Mesenchymal stem cell (in vitro differentiated cells and primary cell): ENCODE results near the gene GHR.

ENCODE experiments used
- DNase-seq: peaks from one replicate; pipeline ENCODE4 v3.0.0-alpha.2; 2013
- H2AFZ ChIP-seq: one replicate; pipeline ENCODE4 v1.6.1; 2013; ENCODE audit warnings: low read depth, mild to moderate bottlenecking, control low read depth, inconsistent platforms, low read length, moderate library complexity
- H2AK5ac ChIP-seq: 2 replicates; pipeline ENCODE4 v1.6.1; 2013; ENCODE audit warnings: low read length, moderate library complexity, mild to moderate bottlenecking, inconsistent platforms; ENCODE audit not compliant: severe bottlenecking
- H2BK120ac ChIP-seq: one replicate; pipeline ENCODE4 v1.6.1; 2013; ENCODE audit warnings: low read depth, mild to moderate bottlenecking, inconsistent platforms, low read length, moderate library complexity
- H2BK12ac ChIP-seq, 2 experiments: one replicate each; pipeline ENCODE4 v1.6.1; 2013; ENCODE audit warnings: inconsistent platforms in 2 of 2, low read length in 2 of 2, mild to moderate bottlenecking in 2 of 2, moderate library complexity in 2 of 2, control low read depth in 1 of 2
- H2BK15ac ChIP-seq: one replicate; pipeline ENCODE4 v1.6.1; 2013; ENCODE audit warnings: mild to moderate bottlenecking, low read depth, inconsistent platforms; ENCODE audit not compliant: poor library complexity, severe bottlenecking
- H2BK5ac ChIP-seq: 2 replicates; pipeline ENCODE4 v1.6.1; 2013; ENCODE audit warnings: low read depth, mild to moderate bottlenecking, low read length, control low read depth, inconsistent platforms; ENCODE audit not compliant: poor library complexity, severe bottlenecking
- H3K14ac ChIP-seq, 2 experiments: one replicate each; pipeline ENCODE4 v1.6.1; 2013; ENCODE audit warnings: inconsistent platforms in 2 of 2, low read length in 2 of 2, control low read depth in 1 of 2, mild to moderate bottlenecking in 1 of 2, moderate library complexity in 1 of 2
- H3K18ac ChIP-seq, 2 experiments: one replicate each; pipeline ENCODE4 v1.6.1; 2013; ENCODE audit warnings: inconsistent platforms in 2 of 2, low read length in 2 of 2, control low read depth in 1 of 2, low read depth in 1 of 2, mild to moderate bottlenecking in 1 of 2
- H3K23ac ChIP-seq, 2 experiments: one replicate each; pipeline ENCODE4 v1.6.1; 2013; ENCODE audit warnings: inconsistent platforms in 2 of 2, low read length in 2 of 2, mild to moderate bottlenecking in 2 of 2, moderate library complexity in 2 of 2, control low read depth in 1 of 2
- H3K27ac ChIP-seq: 2 replicates; pipeline ENCODE4 v1.5.1; 2013; ENCODE audit warnings: mild to moderate bottlenecking, moderate library complexity, low read length, control low read depth, inconsistent platforms; ENCODE audit not compliant: poor library complexity, severe bottlenecking
- H3K27me3 ChIP-seq, 2 experiments: 2 replicates each; pipeline versions ENCODE4 v1.6.1 to v1.7.0; 2013; ENCODE audit warnings: low read length in 2 of 2, mild to moderate bottlenecking in 2 of 2, moderate library complexity in 2 of 2, control low read depth in 1 of 2, inconsistent platforms in 1 of 2; ENCODE audit not compliant: control insufficient read depth in 1 of 2, insufficient read depth in 1 of 2
- H3K36me3 ChIP-seq, 2 experiments: 2 replicates each; pipeline versions ENCODE4 v1.6.1 to v1.7.0; 2013; ENCODE audit warnings: low read length in 2 of 2, control low read depth in 1 of 2, inconsistent platforms in 1 of 2, low read depth in 1 of 2, mild to moderate bottlenecking in 1 of 2; ENCODE audit not compliant: insufficient read depth in 2 of 2, control insufficient read depth in 1 of 2
- H3K4ac ChIP-seq, 2 experiments: one replicate each; pipeline ENCODE4 v1.6.1; 2013; ENCODE audit warnings: inconsistent platforms in 2 of 2, low read length in 2 of 2, mild to moderate bottlenecking in 2 of 2, moderate library complexity in 2 of 2, control low read depth in 1 of 2, low read depth in 1 of 2
- H3K4me1 ChIP-seq: 2 replicates; pipeline ENCODE4 v1.6.1; 2013; ENCODE audit warnings: low read depth, low read length, control low read depth; ENCODE audit not compliant: control insufficient read depth, insufficient read depth
- H3K4me2 ChIP-seq: 2 replicates; pipeline ENCODE4 v1.6.1; 2013; ENCODE audit warnings: low read length, mild to moderate bottlenecking, inconsistent platforms; ENCODE audit not compliant: poor library complexity, severe bottlenecking
- H3K4me3 ChIP-seq, 2 experiments: 2 replicates each; pipeline versions ENCODE4 v1.5.1 to v1.7.0; 2013; ENCODE audit warnings: low read length in 2 of 2, mild to moderate bottlenecking in 2 of 2, control low read depth in 1 of 2, low read depth in 1 of 2; ENCODE audit not compliant: insufficient read depth in 1 of 2
- H3K79me1 ChIP-seq: replicated peaks from 2 replicates; pipeline ENCODE4 v1.6.1; 2013; ENCODE audit warnings: mild to moderate bottlenecking, control low read depth, low read length, inconsistent platforms; ENCODE audit not compliant: poor library complexity, severe bottlenecking
- H3K9ac ChIP-seq: 2 replicates; pipeline ENCODE4 v1.7.0; 2013; ENCODE audit warnings: mild to moderate bottlenecking, low read length, moderate library complexity
- H3K9me3 ChIP-seq: 2 replicates; pipeline ENCODE4 v1.7.0; 2013; ENCODE audit warnings: mild to moderate bottlenecking, low read length; ENCODE audit not compliant: control insufficient read depth
- H4K8ac ChIP-seq: one replicate; pipeline ENCODE4 v1.6.1; 2013; ENCODE audit warnings: inconsistent platforms, mild to moderate bottlenecking, low read length, moderate library complexity
- H4K91ac ChIP-seq: one replicate; pipeline ENCODE4 v1.6.1; 2013; ENCODE audit warnings: mild to moderate bottlenecking, low read length, inconsistent platforms
- WGBS: methylation state at CpG from one replicate; pipeline ENCODE4 v1.1.7; 2013; ENCODE audit warnings: mixed read lengths; 5-methylcytosine and 5-hydroxymethylcytosine counted together

GHR gene

DNA sequence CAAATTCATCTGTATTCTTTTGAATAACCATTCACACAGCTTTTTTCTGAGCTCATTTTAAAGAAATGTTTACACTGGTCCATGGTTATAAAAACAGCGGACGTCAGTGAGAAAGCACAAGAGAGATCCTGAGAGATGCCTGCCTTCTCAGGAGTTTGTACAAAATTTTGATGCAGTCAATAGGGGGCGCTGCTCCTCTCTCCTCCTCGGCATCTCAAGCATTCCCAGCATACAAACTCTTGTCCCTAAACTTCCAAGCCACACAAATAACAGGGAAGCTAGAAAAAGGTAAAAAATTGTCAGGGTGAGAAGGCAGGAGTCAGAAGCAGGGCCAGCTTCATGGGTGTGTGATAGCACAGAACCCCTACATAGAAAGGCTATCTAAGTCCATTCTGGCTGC is 322.2 kb downstream of the GHR start:
- Histone ChIP-seq H3K18ac (no peak overlapping the region), H3K36me3 (no peaks in the 10 kb centered on the region), H3K14ac (no peak overlapping the region), H2AFZ (no peak overlapping the region), H2BK5ac (no peak overlapping the region), H3K23ac (no peak overlapping the region), H2BK12ac (no peak overlapping the region), H2BK15ac (no peak overlapping the region), H3K79me1 (no peaks in the 10 kb centered on the region), H3K4me2 (no peak overlapping the region), H3K9me3 (peaks cover 4% of the 10 kb centered on the region), H3K4ac (no peak overlapping the region), H4K91ac (no peak overlapping the region), H3K9ac (no peak overlapping the region), H4K8ac (no peak overlapping the region), H2AK5ac (no peak overlapping the region), H3K4me1 (no peaks in the 10 kb centered on the region), H3K4me3 (no peak overlapping the region), H2BK120ac (no peak overlapping the region), H3K27me3 (no peaks in the 10 kb centered on the region), H3K27ac (no peak overlapping the region)
- DNase-seq = no peak
- 0% methylated on average over 1 of the region's 4 CpGs for WGBS

DNA sequence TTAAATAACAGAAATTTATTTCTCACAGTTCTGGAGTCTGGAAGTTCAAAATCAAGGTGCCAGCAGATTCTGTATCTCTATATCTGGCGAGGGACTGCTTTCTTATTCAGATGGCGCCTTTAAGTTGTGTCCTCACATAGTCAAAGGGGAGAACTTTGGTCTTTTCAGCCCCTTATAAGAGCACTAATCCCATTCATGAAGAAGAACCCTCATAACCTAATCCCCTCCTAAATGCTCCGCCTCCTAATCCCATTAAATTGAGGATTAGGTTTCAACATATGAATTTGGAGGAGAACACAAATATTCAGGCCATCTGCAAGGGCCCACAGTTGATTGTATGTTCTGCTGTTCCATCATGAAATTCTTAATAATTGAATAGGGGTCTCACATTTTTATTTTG is 322.6 kb downstream of the GHR start:
- no peak overlapping the region for H3K4ac ChIP-seq
- H2BK5ac ChIP-seq = no peak overlapping the region
- no peak overlapping the region for H2BK120ac ChIP-seq
- H3K4me3 ChIP-seq = no peak overlapping the region
- H2BK12ac ChIP-seq = no peak overlapping the region
- H3K4me1 ChIP-seq = no peaks in the 10 kb centered on the region
- H2AK5ac ChIP-seq = no peak overlapping the region
- no peaks in the 10 kb centered on the region for H3K36me3 ChIP-seq
- H3K9me3 ChIP-seq = peaks cover 4% of the 10 kb centered on the region
- H3K27me3 ChIP-seq = no peaks in the 10 kb centered on the region
- no peak overlapping the region for H3K9ac ChIP-seq
- H3K79me1 ChIP-seq = no peaks in the 10 kb centered on the region
- no peak overlapping the region for H2BK15ac ChIP-seq
- H4K91ac ChIP-seq = no peak overlapping the region
- no peak overlapping the region for H4K8ac ChIP-seq
- no peak overlapping the region for H3K27ac ChIP-seq
- no peak overlapping the region for H3K14ac ChIP-seq
- H3K18ac ChIP-seq = no peak overlapping the region
- no peak overlapping the region for H3K4me2 ChIP-seq
- H3K23ac ChIP-seq = no peak overlapping the region
- 100% methylated on average over 2 of the region's 3 CpGs for whole genome bisulfite sequencing
- no peak for DNase-seq
- no peak overlapping the region for H2AFZ ChIP-seq

DNA sequence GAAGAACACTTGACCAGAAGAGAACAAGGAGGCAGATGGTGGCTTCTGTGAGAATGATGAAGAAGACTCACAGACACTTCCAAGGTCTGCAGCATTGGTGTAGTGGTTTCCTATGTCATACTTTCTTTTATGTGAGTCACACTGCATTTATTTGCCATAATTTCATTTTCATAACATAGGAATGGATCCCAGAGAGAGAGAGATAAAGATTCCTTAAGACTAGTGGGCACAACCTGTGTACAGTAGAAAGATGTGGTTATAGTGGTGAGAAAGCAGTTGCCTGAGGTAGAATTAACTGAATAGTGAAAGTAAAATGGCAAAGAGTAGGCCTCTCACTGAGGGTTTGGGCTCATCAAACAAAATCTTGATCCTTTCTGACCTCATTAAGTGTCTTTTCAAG is 325.8 kb downstream of the GHR start:
- Histone ChIP-seq H3K23ac (no peak overlapping the region), H2AFZ (no peak overlapping the region)

DNA sequence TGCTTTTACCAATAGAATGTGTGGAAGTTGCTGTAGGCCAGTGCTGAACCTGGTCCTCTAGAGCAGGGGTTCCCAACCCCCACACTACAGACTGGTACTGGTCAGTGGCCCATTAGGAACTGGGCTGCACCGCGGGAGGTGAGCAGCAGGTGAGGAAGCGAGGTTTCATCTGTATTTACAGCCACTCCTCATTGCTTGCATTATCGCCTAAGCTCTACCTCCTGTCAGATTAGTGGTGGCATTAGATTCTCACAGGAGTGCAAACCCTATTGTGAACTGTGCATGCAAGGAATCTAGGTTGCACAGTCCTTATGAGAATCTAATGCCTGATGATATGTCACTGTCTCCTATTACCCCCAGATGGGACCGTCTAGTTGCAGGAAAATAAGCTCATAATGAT is 327.3 kb downstream of the GHR start:
- Histone ChIP-seq H3K79me1 (no peaks in the 10 kb centered on the region), H4K91ac (no peak overlapping the region), H3K18ac (no peak overlapping the region), H2BK12ac (no peak overlapping the region), H2BK5ac (no peak overlapping the region), H2BK120ac (no peak overlapping the region), H3K4me2 (no peak overlapping the region), H4K8ac (no peak overlapping the region), H3K27me3 (no peaks in the 10 kb centered on the region), H3K9ac (no peak overlapping the region), H3K14ac (no peak overlapping the region), H3K4me3 (no peak overlapping the region), H3K36me3 (no peaks in the 10 kb centered on the region), H3K27ac (no peak overlapping the region), H3K4ac (no peak overlapping the region), H3K4me1 (no peaks in the 10 kb centered on the region), H3K9me3 (no peaks in the 10 kb centered on the region), H2AFZ (no peak overlapping the region), H2AK5ac (no peak overlapping the region), H2BK15ac (no peak overlapping the region), H3K23ac (peak overlapping the region in 1 of 2 experiments; percentile 23)
- no peak for DNase-seq
- 97% methylated on average over 4 of the region's 5 CpGs for WGBS

More for the DNA sequence above, 325.8 kb downstream of the GHR start:
- Histone ChIP-seq H2BK120ac (no peak overlapping the region), H4K91ac (no peak overlapping the region), H3K14ac (no peak overlapping the region), H3K36me3 (no peaks in the 10 kb centered on the region), H3K18ac (no peak overlapping the region), H2BK5ac (no peak overlapping the region), H3K79me1 (no peaks in the 10 kb centered on the region), H3K4ac (no peak overlapping the region), H2AK5ac (no peak overlapping the region), H3K27ac (no peak overlapping the region), H3K4me1 (no peaks in the 10 kb centered on the region), H2BK12ac (no peak overlapping the region), H3K4me3 (no peak overlapping the region), H3K27me3 (no peaks in the 10 kb centered on the region), H3K9ac (no peak overlapping the region), H2BK15ac (no peak overlapping the region), H4K8ac (no peak overlapping the region), H3K9me3 (no peaks in the 10 kb centered on the region), H3K4me2 (no peak overlapping the region)
- DNase-seq = no peak
